Measurements from ENCODE around the gene CHRNB1. TPM values are rescaled to one million over a fixed set of nuclear protein-coding genes. Genes with fewer than 3 reads are reported as not detected.
A peak's percentile ranks its signal among the peaks of the same experiment; 100 is the strongest.

CHRNB1 gene
- total and polyA plus RNA-seq, 10 of the 15 experiments (the other 5 are each of a cell fraction or from before 2014, with no cell fraction given) = 5.8 to 14.8 (median 11.3) TPM

GRCh38 chr17:7436556-7437368 lies 8.1 kb upstream of the CHRNB1 start (continued):
- no peak for TF ChIP-seq TCF7 (IDR thresholded peaks at IDR 0.05; ENCODE audit: borderline replicate concordance)
- TF ChIP-seq NFYA (IDR thresholded peaks at IDR 0.05; ENCODE audit: borderline replicate concordance, low read depth, low read length) = no peak
- TF ChIP-seq JUNB (IDR thresholded peaks at IDR 0.05) = no peak
- no peak for TF ChIP-seq NFXL1 (IDR thresholded peaks at IDR 0.05; ENCODE audit: borderline replicate concordance)
- TF ChIP-seq CREB1 (IDR thresholded peaks at IDR 0.05; ENCODE audit: low read depth) = peak; percentile 91
- no peak for TF ChIP-seq ASH2L (IDR thresholded peaks at IDR 0.05; ENCODE audit: borderline replicate concordance, low read depth)
- no peak; the same call in 1 of the 2 replicates for TF ChIP-seq POLR2A (IDR thresholded peaks at IDR 0.05; ENCODE audit: low read depth, low read length)
- TF ChIP-seq E4F1 (IDR thresholded peaks at IDR 0.05; ENCODE audit: borderline replicate concordance, partially characterized antibody) = no peak
- TF ChIP-seq RB1 (IDR thresholded peaks at IDR 0.05; ENCODE audit: borderline replicate concordance) = peak; percentile 36; the same call in 1 of the 2 replicates
- no peak for TF ChIP-seq TCF12 (IDR thresholded peaks at IDR 0.05; ENCODE audit: low read depth, low read length)
- TF ChIP-seq POU2F2 (IDR thresholded peaks at IDR 0.05; ENCODE audit: borderline replicate concordance, low read depth, low read length) = peak; percentile 14; the same call in 1 of the 3 replicates
- TF ChIP-seq ZNF274 (IDR thresholded peaks at IDR 0.05; ENCODE audit: insufficient read depth, insufficient read length) = no peak
- peak; percentile 97 for TF ChIP-seq SMARCA5 (IDR thresholded peaks at IDR 0.05)
- TF ChIP-seq RBBP5 (conservative IDR thresholded peaks at IDR 0.05) = no peak
- peak; percentile 61; the same call in 1 of the 2 replicates for TF ChIP-seq NR2F1 (conservative IDR thresholded peaks at IDR 0.05)
- TF ChIP-seq RUNX3 (IDR thresholded peaks at IDR 0.05; ENCODE audit: low read length) = no peak
- TF ChIP-seq ZNF384 (IDR thresholded peaks at IDR 0.05; ENCODE audit: borderline replicate concordance, low read depth, low read length) = no peak
- TF ChIP-seq NRF1 (conservative IDR thresholded peaks at IDR 0.05; ENCODE audit: low read depth, low read length) = no peak
- no peak for TF ChIP-seq ATF3 (IDR thresholded peaks at IDR 0.05; ENCODE audit: borderline replicate concordance, extremely low read depth, low read depth, low read length)
- TF ChIP-seq BCL11A (IDR thresholded peaks at IDR 0.05; ENCODE audit: low read depth, low read length) = no peak
- no peak for TF ChIP-seq USF1 (IDR thresholded peaks at IDR 0.05; ENCODE audit: borderline replicate concordance, extremely low read length, insufficient read depth, low read depth, low read length)
- TF ChIP-seq ESRRA (IDR thresholded peaks at IDR 0.05; ENCODE audit: low read length) = no peak
- TF ChIP-seq PBX3 (IDR thresholded peaks at IDR 0.05; ENCODE audit: insufficient replicate concordance, low read depth, low read length) = no peak
- no peak for TF ChIP-seq NFIC (IDR thresholded peaks at IDR 0.05; ENCODE audit: low read depth, low read length)
- TF ChIP-seq TAF1 (IDR thresholded peaks at IDR 0.05; ENCODE audit: borderline replicate concordance, low read depth, low read length) = no peak

Data from GM12878 (cell line).